ENCODE results near the gene TRMT2B.
"Not testable (repeated sequence)": the region's sequence is repeated elsewhere in the genome, so short reads cannot be mapped to it uniquely, and the experiment has no call there.

TRMT2B gene

GRCh38 chrX:101078716-101079598 is 27.0 kb upstream of the TRMT2B start, which contains the start of gene TMEM35A:
Gene TMEM35A (plus strand): TSS chrX:101078879. CDS start chrX:101079003, 124 bp downstream.
- TF ChIP-seq CTCF (IDR thresholded peaks at IDR 0.05; ENCODE audit: control insufficient read depth, insufficient read depth, low read depth, low read length, missing control alignments), result no peak
- no peak for DNase-seq (ENCODE audit: low read depth)
- peak within 1 kb of the TSS; percentile 27 for H3K4me3 ChIP-seq (ENCODE audit: control insufficient read depth, low read depth, low read length)

- DNase-seq (ENCODE audit: low read depth), result no peak
- no peak overlapping the region for H3K4me3 ChIP-seq (ENCODE audit: control insufficient read depth, low read depth, low read length)
- TF ChIP-seq CTCF (IDR thresholded peaks at IDR 0.05; ENCODE audit: control insufficient read depth, insufficient read depth, low read depth, low read length, missing control alignments), result no peak
These were observed 19.7 kb upstream of the TRMT2B start for GRCh38 chrX:101071582-101071981.

- no peak overlapping the region for H3K4me3 ChIP-seq (ENCODE audit: control insufficient read depth, low read depth, low read length)
- TF ChIP-seq CTCF (IDR thresholded peaks at IDR 0.05; ENCODE audit: control insufficient read depth, insufficient read depth, low read depth, low read length, missing control alignments), result no peak
- no peak for DNase-seq (ENCODE audit: low read depth)
These were observed 10.3 kb upstream of the TRMT2B start for GRCh38 chrX:101062176-101062575.

GRCh38 chrX:101057093-101057714 is 5.3 kb upstream of the TRMT2B start:
- TF ChIP-seq CTCF (IDR thresholded peaks at IDR 0.05; ENCODE audit: control insufficient read depth, insufficient read depth, low read depth, low read length, missing control alignments), result no peak
- H3K4me3 ChIP-seq (ENCODE audit: control insufficient read depth, low read depth, low read length), result no peak overlapping the region
- DNase-seq (ENCODE audit: low read depth), result no peak

GRCh38 chrX:101056551-101056950 is 4.6 kb upstream of the TRMT2B start:
- not testable (repeated sequence) for H3K4me3 ChIP-seq (ENCODE audit: control insufficient read depth, low read depth, low read length); DNase-seq (ENCODE audit: low read depth)

- H3K4me3 ChIP-seq (ENCODE audit: control insufficient read depth, low read depth, low read length), result peak overlapping the region; percentile 59
- no peak for DNase-seq (ENCODE audit: low read depth)
- no peak for TF ChIP-seq CTCF (IDR thresholded peaks at IDR 0.05; ENCODE audit: control insufficient read depth, insufficient read depth, low read depth, low read length, missing control alignments)
These were observed 760 bp downstream of the TRMT2B start for GRCh38 chrX:101051153-101051548.

GRCh38 chrX:101040197-101040596 is 11.7 kb downstream of the TRMT2B start:
- TF ChIP-seq CTCF (IDR thresholded peaks at IDR 0.05; ENCODE audit: control insufficient read depth, insufficient read depth, low read depth, low read length, missing control alignments), result no peak
- H3K4me3 ChIP-seq (ENCODE audit: control insufficient read depth, low read depth, low read length), result no peak overlapping the region
- no peak for DNase-seq (ENCODE audit: low read depth)

Data from AG09309 (cell line).